ENCODE results near the gene SDSL.

The SDSL gene

GRCh38 chr12:113396828-113397496 lies 25.2 kb upstream of the SDSL start:
- no peak for DNase-seq

DNA sequence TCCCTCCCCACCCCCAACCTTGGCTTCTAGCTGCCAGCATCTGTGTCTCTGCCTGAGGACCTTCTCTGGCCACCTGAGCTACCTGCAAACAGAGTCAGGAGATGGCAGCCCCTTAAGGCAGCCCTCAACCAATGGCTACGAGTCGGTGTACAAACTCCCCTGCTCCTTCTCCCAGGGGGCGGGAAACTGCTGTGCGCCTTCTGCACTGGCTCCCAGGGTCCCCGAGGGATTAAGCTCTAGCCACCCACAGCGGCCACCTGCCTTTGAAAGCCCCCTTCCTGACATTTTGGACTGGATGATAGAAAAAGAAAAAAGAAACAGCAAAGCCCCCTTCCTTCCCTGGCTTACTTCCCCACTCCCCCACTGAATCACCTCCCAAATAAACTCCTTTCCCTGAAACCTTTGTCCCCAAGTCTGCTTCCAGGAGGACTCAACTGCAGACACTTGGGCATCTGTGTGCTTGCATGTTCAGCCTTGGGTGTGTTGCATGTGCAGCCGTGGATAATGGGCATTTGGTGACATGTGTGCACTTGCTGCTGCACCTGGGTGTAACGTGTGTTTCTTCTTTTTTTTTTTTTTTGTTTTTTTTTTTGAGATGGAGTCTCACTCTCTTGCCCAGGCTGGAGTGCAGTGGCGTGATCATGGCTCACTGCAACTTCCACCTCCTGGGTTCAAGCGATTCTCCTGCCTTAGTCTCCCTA lies 24.5 kb upstream of the SDSL start:
- DNase-seq = no peak

DNA sequence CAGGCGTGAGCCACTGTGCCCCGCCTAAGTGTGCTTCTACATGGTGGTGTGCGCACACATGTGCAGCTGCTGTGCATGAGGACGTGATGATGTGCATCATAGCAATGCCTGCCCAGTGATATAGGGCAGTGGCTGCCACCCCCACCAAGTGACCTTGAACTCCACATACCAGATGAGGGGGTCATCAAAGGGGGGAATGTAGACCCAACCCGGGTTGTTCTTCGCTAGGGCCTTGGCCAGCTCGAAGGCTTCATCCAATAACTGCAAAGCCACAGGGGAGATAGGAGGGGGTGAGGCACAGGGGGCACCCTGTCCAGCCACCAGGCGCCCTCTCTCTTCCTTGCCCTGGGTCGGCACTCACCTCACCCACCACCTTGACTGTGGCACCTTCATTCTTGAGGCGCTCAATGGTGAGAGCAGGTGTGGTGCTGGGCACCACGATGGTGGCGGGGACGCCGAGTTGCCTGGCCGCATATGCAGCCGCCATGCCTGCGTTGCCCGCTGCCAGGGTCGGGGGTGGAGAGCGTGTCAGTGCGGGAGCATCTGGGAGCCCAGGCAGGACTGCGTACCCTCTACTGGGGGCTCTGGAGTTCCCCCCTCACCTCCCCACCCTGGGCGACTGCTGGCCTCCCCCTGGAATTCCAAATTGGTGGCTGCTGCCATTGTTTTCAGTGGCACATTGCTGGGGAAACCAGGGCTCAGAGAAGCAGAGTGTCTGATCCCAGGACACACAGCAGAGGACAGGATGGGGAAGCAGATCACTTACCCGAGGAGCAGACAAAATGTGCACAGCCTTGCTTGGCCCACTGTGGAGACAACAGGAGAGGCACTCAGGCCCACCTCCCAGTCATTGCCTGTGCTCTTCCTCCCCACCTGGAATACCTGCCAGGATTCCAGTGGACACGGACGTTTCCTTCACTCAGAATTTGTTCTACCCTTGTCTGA lies 23.6 kb upstream of the SDSL start:
- DNase-seq = no peak

DNA sequence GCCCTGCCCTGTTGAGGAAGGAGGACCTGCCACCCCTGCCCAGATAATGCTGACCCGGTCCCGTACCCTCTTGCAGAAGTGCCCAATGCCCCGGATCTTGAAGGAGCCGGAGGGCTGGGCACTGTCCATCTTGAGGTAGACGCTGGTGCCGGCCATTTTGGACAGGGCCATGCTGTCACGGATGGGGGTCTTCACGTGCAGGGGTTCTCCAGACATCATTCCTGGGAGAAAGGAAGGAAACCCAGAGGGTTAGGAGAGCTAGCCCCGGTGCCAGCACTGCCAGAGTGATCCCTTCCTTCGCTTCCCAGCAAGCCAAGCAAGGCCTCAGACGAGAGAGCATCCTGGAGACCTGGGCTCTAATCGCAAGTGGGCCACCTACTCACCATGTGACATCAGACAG lies 22.7 kb upstream of the SDSL start:
- DNase-seq = no peak

GRCh38 chr12:113400362-113400761 lies 21.8 kb upstream of the SDSL start:
- DNase-seq = no peak

DNA sequence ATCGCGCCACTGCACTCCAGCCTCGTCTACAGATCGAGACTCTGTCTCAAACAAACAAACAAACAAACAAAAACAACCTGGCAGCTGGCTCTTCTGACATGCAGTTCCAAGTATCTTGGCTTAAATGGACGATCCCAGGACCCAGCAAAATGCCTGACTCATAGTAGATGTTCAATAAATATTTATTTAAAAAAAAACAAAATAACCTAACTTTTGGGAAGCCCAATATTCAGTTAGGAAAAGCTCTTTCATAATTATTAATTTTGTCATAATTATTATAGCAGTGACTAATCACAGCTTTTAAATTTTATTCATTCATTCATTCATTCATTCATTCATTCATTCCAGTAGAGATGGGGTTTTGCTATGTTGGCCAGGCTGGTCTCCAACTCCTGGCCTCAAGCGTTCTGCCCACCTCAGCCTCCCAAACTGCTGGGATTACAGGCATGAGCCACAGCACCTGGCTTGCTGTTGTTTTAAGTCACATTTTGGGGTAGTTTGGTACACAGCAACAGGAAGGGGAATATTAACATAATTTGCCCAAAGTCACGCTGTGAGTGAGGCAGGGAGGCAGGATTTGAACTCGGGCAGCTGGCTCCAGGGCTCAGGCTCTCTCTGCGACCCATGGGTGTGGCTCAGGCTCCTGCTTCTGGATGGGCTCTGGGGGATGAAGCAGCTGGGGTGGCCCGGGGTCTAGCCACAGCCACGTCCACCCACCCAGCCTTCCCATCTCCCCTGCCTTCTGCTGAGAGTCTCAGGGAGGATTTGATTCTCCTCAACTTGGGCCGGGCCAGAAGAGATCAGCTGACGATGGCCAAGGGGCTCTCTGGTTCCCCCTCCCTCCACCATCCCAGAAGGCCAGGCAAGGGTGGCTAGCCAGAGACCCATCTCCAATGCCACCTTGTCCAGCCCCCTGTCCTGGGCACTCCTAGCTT lies 20.8 kb upstream of the SDSL start:
- DNase-seq = no peak

- no peak for DNase-seq
Measured at GRCh38 chr12:113402586-113403260, 19.5 kb upstream of the SDSL start.

DNA sequence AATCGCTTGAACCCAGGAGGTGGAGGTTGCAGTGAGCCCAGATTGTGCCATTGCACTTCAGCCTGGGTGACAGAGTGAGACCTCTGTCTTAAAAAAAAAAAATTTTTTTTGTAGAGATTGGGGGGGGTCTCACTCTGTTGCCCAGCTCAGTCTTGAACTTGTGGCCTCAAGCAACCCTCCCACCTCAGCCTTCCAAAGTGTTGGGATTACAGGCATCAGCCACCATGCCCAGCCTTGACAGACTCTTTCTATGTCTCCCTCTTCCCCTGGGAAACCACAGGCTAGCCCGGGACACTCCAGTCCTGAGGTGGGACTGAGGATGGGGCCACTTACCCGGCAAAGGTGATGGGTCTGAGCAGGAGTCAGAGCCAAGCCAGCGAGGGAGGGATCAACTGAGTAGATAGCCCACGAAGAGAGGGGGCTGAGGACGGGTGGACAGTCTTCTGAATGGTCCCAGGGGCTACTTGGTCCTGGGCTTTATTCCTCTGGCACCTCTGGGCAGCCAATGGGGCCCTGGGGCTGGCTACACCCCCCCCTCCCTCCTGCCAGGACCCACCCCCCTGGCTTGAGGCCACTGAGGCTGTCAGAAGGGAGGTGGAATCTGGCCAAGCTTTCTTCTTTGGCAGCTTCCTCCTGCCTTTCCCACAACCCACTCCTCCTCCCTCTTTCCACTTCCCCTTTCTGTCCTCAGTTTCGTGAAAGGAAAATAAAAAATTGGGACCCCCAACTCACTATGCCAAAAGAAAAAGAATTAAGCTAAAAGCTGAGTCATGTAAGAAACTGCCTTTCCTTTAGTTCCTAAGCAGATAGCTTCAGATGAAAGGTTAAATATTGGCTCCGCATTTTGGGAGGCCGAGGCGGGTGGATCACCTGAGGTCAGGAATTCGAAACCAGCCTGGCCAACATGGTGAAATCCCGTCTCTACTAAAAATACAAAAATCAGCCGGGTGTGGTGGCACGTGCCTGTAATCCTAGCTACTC lies 18.5 kb upstream of the SDSL start, which contains the start of gene SDS:
Gene SDS, minus strand, starts transcription at position 453 of the 981 bp plus-strand sequence. CDS start 4,179 bp downstream, outside the sequence.
- DNase-seq = no peak

DNA sequence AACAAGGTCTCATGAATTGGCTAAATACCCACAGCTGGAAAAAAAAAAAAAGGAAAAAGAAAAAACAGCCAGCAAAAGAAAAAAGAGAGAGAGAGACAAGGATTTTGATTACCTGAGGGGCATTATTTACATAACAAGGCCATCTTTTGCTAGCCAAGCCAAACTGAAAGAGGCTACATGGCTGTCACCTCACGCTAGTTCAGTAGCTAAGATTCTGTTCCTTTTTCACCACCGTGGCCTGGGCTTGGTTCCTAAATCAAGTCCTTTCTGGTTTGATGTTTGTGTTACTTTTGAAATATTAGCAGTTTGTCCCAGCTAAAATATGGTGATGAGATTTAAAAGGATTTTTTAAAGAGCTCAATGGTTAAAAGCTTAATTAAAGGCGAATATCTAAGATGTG lies 16.5 kb upstream of the SDSL start:
- no peak for DNase-seq

DNA sequence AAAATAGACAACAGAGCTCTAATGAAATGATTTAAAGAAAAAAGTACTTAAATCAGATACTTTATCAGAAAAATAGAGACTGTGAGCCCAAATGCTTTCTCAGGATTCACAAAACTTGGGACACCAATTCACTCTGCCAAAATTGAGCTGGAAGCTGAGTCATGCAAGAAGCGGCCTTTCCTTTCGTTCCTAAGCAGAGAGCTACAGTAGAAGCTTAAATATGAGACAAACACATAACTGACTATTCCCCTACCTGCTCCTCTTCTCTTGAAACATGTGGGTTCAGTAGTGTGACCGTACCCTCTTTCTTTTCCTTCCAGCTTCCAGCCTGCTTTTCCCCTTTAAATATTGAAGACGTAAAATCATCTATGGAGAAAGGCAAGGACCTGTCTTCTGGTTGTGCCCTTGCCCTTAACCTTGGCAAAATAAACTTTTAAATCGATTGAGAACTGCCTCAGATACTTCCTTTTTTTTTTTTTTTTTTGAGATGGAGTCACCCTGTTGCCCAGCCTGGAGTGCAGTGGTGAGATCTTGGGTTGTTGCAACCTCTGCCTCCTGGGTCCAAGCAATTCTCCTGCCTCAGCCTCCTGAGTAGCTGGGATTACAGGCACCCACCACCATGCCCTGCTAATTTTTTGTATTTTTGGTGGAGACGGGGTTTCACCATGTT lies 14.1 kb upstream of the SDSL start:
- no peak for DNase-seq

- DNase-seq = no peak
Measured at GRCh38 chr12:113408756-113409298, 13.4 kb upstream of the SDSL start.

DNA sequence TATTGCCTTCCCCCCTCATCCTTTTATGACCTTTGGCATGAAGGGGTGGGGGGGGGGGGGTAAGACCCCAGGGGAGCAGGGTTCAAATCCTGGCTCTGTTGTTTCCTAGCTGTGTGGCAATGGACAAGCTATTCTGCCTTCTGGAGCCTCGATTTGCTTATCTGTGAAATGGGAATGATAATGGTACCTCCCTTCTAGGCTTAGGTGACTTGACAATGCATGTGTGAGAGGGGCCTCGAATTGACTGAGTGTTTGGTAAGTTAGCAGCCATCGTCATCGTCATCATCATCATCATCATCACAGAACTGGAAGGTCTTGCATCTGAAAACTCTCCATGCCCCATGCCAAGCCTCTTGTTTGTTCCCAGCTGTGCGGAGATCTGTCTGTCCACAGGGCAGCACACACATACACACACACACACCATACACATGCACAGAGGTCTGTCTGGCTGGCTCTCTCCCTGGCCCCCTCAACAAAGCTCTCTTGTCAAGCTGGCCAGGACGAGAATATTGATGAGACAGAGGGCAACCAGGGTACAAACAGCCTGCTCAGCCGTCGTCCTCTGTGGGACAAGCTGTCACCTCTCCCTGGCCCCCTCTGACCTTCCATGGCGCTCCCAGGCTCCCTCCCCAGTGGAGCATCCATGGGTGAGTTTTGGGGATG lies 12.6 kb upstream of the SDSL start:
- DNase-seq = no peak

- no peak for DNase-seq
Measured at GRCh38 chr12:113413488-113413939, 8.7 kb upstream of the SDSL start.

DNA sequence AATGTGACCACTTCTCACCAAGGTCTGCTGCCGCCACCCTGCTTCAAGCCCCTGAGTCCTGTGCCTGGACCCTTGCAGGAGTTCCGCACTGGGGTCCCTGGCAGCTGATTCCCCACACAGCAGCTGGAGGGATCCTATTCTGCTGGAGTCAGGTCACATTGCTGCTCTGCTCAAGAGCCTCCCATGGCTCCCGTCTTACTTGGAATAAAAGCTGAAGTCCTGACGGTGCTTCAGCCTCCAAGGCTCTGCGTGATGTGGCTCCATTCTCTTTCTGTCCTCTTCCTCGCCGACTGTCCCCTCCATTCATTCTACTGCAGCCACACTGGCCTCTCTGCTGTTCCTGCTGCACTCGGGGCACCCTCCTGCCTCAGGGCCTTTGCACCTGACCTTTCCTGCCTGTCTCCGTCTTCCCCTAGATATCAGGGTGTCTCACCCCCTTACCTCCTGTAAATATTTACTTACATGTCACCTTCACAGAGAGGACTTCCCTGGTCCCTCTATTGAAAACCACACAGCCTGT lies 7.6 kb upstream of the SDSL start:
- no peak for DNase-seq

DNA sequence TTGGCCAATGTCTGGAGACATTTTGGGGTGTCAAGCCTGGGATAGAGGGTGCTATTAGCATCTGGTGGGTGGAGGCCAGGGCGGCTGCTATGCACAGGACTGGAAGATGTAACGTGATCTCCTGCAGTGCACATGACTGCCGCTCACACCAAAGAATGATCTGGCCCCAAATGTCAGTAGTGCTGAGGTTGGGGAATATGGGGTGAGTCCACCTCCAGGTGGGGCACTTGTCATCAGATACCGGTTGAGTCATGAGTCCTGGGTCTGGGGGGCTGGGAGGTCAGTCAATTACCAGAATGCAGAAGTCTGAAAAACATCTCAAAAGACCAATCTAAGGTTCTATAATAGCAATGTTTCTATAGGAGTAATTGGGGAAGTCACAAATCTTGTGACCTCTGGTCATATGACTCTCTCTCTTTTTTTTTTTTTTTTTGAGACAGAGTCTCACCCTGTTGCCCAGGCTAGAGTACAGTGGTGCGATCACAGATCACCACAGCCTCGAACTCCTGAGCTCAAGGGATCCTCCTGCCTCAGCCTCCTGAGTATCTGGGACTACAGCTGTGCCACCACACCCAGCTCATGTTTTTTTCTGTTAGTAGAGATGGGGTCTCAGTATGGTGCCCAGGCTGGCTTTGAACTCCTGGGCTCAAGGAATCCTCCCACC lies 6.0 kb upstream of the SDSL start:
- DNase-seq = no peak

GRCh38 chr12:113418213-113418879 lies 3.8 kb upstream of the SDSL start:
- no peak for DNase-seq

- no peak for DNase-seq
Measured at GRCh38 chr12:113420996-113421595, 1.1 kb upstream of the SDSL start.
